ENCODE results near the gene GBE1.

- TF ChIP-seq POLR2A (IDR thresholded peaks at IDR 0.05) (no peak), CTCF (IDR thresholded peaks at IDR 0.05) (no peak), EP300 (IDR thresholded peaks at IDR 0.05) (no peak)
Measured at GRCh38 chr3:81483046-81483445, 278.4 kb downstream of the GBE1 start.

All from suprapubic skin (tissue), 3 donors.